ENCODE data around the gene AGAP1.

Gene AGAP1

DNA sequence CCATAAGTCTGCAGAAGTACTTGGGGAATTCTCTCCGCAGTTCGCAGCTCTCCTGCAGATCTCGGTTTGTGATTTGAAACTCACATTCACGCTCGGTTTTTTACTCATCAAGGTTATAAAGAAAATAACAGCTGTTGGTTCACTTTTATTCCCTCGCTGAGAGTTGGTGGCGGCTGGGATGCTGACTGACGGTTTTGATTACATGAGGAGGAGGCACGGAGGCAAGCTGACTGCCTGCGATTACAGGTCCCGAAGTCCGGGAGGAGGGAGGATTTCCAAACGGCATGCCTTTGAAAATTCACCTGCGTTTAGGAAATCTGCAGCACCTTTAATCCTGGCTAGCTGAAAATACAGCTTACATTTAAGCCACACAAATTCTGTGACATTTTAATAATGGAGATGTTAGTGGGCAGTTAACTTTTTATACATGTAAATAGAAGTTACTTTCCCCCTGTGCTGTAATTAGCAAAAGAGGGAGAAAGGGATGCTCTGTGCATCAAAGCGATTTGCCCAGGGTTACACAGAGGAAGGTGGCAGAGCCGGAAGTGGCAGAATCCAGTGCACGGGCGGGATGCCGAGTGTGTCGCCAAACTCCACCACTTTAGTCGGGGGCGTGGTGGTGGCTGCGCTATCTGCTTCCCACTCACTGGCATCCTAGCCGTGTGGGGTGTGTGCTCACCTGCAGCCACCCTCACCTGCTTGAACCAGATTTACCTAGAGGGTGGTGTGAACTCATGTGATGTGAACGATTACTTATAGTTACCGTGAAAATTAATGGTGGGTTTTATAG lies 14.7 kb downstream of the AGAP1 start:
- DNase-seq (ENCODE audit: low read depth): no peak

DNA sequence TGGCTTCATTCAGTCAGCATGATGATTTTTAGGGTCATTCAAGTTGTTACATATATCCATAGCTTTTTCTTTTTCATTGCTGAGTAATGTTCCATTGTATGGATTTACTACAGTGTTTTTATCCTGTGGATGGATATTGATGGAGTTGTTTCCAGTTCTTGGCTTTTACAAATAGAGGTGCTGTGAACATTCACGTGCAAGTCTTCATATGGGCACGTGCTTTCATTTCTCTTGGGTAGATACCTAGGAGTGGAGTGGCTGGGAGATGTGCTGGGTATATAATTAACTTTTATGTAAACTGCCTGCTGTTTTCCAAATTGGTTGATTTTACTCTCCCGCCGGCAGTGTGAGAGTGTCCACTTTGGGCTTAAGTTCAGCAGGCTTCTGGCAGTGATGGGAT lies 16.5 kb downstream of the AGAP1 start:
- DNase-seq (ENCODE audit: low read depth): no peak

- DNase-seq (ENCODE audit: low read depth): no peak
Measured at GRCh38 chr2:235511187-235511661, 17.4 kb downstream of the AGAP1 start.

DNA sequence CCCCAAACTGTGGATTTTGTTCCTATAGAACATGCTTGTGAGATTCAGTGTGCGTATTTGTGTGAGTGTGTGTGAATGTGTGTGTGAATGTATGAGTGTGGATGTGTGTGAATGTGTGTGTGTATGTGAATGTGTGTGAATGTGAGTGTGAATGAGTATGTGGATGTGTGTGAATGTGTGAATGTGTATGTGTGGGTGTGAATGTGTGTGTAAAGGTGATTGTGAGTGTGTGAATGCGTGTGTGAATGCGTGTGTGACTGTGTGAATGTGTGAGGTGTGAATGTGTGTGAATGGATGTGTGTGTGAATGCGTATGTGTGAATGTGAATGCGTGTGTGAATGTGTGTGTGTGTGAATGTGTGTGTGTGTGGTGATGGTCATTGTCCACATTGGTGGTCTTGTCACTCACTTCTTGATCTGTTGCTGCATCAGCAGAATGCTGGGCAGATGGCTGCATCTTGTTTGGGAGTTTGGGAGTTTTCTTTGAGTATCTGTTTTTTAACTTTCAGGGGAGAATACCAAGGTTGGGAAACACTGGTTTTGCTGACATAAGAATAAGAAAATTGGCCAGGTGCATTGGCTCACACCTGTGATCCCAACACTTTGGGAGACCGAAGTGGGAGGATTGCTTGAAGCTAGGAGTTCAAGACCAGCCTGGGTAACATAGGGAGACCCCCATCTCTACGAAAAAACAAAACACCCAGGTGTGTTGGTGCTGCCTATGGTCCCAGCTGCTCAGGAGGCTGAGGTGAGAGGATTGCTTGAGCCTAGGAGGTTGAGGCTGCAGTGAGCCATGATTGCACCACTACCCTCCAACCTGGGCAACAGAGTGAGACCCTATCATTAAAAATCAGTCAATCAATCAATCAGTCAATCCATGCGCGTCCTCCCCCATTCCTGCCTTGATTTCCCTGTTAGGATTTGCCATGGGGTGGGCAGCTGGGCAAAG lies 18.2 kb downstream of the AGAP1 start:
- no peak for DNase-seq (ENCODE audit: low read depth)

GRCh38 chr2:235512699-235513053 lies 18.8 kb downstream of the AGAP1 start:
- no peak for DNase-seq (ENCODE audit: low read depth)

DNA sequence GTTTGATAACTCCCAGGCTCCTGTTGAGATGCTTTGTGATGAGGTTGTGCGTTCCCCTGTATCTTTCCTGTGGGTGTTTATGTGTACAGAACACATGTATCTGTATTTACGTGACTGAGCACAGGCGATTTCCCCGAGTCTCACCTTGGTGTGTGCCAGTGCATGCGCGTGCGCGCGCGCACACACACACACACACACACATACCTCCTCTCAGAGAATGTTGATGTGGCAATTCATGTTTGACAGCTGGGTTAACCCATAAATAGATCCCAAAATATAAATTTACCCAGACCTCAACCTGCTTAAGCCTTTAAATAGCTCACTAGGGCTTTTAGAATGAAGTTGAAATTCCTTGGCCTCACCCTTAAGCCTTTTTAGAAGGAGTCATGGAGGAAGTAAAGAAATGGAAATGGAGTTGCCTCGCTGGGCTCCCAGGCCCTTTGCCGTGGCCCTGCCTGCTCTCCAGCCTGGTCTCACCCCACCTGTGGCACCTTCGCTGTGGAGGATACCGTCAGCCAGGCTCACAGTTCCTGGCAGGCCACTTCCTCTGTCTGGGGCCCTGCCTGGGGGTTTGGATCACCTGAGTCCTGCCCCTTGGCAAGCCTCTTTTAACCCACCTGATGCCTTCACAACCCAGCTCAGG lies 20.3 kb downstream of the AGAP1 start:
- DNase-seq (ENCODE audit: low read depth): no peak

GRCh38 chr2:235514627-235515363 lies 21.0 kb downstream of the AGAP1 start:
- DNase-seq (ENCODE audit: low read depth): no peak

GRCh38 chr2:235515364-235515742 lies 21.5 kb downstream of the AGAP1 start:
- DNase-seq (ENCODE audit: low read depth): no peak

DNA sequence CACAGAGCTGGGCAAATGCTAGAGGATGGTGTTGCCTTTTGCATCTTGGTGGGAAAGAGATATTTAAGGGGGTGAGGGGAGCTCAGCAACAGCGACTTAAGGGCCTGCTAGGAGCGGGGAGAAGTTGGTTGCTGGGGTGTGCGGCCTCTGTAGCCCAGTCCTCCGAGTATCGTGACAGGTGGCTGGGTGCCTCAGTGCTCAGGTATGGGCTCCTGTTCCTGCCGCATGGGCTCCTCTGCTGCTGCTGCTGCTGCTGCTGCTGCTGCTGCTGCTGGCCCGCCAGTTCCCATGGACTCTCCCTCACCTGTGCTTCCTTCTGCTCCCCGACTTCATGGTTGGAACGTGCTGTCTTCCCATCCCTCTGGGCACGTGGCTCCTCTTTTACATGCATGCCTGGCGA lies 22.0 kb downstream of the AGAP1 start:
- DNase-seq (ENCODE audit: low read depth): no peak

- DNase-seq (ENCODE audit: low read depth): no peak
Measured at GRCh38 chr2:235516257-235516656, 22.4 kb downstream of the AGAP1 start.

DNA sequence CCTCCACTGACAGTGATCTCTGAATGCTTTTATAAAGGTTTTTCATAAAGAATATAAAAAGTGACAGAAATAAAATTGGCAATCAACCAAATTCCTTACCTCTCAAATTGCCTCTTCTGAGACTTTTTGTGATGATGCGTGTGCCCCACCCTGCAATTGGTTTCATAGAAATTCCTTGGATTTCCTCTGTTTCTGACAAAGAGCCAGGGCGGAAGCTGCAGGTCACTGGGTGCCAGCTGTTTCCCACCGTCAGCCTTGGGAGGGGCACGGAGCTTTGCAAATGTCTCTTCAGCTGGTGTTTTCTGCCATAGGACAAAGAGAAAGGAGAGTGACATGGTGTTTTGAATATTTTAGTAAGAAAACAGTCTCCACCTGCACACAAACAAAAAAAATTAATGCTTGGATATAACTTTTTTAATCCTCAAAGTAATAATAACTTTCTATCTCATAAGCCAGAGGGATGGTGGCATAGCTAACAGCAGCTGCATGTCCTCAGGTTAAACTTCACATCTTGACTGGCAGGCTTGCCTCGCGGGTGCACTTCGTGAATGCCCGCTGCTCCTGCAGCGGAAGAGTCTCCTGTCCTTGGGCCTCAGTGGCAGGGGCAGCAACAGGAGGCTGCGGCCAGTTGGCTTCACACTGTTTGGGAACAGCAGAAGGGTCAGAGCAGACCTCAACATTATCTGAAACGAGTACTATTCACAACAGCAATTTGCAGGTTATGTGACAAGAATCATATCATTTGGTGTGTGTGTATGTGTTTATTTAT lies 24.7 kb downstream of the AGAP1 start:
- DNase-seq (ENCODE audit: low read depth): no peak

DNA sequence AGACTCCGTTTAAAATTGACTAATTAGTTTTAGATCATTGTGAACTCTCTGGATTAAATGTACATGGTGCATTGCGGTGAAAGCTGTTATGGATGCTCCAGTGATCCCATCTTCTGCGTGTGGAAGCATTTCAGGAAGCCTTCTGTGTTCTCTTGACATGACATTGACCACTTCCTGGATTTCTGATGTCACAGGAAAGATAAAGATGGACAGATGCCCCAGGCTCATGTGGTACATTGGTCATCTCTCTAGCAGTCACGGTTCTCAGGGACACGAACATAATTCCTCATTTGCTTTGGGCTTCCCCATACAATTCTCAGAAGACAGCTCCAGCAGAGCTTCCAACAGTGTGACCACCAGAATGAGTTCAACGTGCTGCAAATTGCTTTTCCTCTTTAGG lies 26.9 kb downstream of the AGAP1 start:
- DNase-seq (ENCODE audit: low read depth): no peak

DNA sequence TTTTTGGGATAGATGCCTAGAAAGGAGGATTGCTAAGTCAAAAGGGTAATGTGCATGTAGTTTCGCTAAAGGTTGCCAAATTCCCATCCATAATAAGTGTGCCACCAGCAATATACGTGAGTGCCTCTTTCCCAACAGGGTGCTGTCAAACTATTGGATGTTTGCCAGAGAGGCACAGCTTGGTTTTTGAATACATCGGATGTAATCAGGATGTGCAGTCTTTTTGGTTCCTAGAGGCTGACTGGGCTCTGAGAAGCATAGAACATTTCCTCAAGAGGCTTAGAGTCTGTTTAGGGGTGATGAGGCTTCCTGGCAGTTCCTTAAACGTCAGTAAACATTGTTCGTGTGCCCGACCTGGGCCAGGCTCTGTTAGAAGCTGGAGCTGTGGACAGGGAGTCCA lies 28.0 kb downstream of the AGAP1 start:
- no peak for DNase-seq (ENCODE audit: low read depth)

GRCh38 chr2:235523021-235523420 lies 29.2 kb downstream of the AGAP1 start:
- no peak for DNase-seq (ENCODE audit: low read depth)

- no peak for DNase-seq (ENCODE audit: low read depth)
Measured at GRCh38 chr2:235523486-235524150, 29.8 kb downstream of the AGAP1 start.

DNA sequence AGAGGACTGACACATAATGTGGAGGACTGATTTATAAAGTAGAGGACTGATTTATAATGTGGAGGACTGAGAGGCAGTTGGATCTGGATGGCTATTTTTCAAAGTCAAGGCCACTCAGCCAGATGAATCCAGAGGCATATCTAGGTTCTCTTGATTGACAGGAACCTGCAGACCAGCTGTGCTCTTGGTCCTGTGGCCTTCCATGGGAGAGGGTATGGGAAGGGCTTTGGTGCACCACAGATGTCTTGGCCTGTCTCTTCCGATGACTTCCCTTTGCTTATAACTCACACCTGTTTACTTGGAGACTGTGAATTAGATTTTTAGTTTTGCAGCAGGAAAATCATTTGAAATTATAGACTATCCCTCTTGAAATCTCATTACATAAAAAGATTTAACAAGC lies 32.3 kb downstream of the AGAP1 start:
- no peak for DNase-seq (ENCODE audit: low read depth)

- no peak for DNase-seq (ENCODE audit: low read depth)
Measured at GRCh38 chr2:235527806-235528469, 34.1 kb downstream of the AGAP1 start.

DNA sequence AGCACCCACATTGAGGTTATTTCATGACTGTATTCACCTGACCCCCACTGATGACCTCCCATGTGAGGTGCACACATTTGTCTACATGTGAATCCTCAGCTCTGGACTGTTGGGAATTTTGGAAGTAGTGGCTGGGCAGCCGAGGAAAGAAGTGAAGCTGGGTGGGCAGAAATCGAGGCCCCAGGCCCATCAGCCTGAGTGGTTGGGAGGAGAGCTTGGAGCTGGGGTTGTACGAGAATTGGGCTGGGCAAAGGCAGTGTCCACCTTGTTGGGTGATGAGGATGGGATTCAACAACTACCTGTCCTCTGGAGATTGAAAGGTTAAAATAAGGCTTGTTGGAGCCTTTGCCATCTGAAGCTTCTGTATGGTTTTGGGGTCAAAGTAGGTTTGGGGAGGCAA lies 35.8 kb downstream of the AGAP1 start:
- no peak for DNase-seq (ENCODE audit: low read depth)

DNA sequence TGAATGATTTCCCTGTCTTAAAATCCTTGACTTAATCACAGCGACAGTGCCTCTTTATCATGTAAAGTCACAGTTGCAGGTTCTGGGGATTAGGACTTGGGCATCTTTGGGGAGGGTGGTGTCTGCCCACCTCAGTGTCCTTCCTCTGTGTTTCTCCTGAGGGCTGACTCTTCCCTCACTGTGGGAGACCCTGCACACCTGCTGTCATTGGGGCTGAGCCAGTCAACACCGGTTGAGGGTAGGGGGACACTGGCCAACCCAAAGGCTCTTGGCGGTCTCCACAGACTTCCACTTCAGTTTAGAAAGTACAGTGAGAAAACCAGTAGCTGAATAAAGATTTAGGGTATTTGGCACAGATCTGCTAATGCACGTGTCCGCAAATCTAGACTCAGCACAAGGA lies 36.9 kb downstream of the AGAP1 start:
- no peak for DNase-seq (ENCODE audit: low read depth)

GRCh38 chr2:235532307-235532706 lies 38.5 kb downstream of the AGAP1 start:
- DNase-seq (ENCODE audit: low read depth): no peak

Measured in activated gamma-delta T cell treated with anti-CD3 and anti-CD28 coated beads, Interleukin-2, amount 50 U/mL, for 16 hours (primary cell).